Breast epithelium (tissue), 4 donors: ENCODE results near the gene SLC35F3. TPM values are rescaled to one million over a fixed set of nuclear protein-coding genes. Genes with fewer than 3 reads are reported as not detected.

Experiments
- DNase-seq, 2 donors: peaks; one replicate each; pipeline ENCODE4 v3.0.0-alpha.2; 2019; ENCODE audit warnings: low spot score in 2 of 2
- H3K27ac ChIP-seq, 2 donors: fragments of 200-600 bp; sonication (generic) in 1 of 2; one replicate each; pipeline ENCODE4 v1.5.1; 2016 to 2019; ENCODE audit warnings: mild to moderate bottlenecking in 1 of 2
- H3K27me3 ChIP-seq, 2 donors: fragments of 200-600 bp; sonication (generic) in 1 of 2; one replicate each; pipeline versions ENCODE4 v1.5.1 to v1.6.0; 2017 to 2019; ENCODE audit warnings: control low read depth in 1 of 2, mild to moderate bottlenecking in 1 of 2
- H3K36me3 ChIP-seq: fragments of 200-600 bp; one replicate; pipeline ENCODE4 v1.5.1; 2019
- H3K4me1 ChIP-seq, 2 donors: fragments of 200-600 bp; sonication (generic); one replicate each; pipeline ENCODE4 v1.5.1; 2016 to 2019; ENCODE audit warnings: control low read depth in 1 of 2
- H3K4me3 ChIP-seq, 3 donors: fragments of 200-600 bp; sonication (generic); 1 replicate in 2 of 3; 2 replicates in 1 of 3; pipeline ENCODE4 v1.5.1; 2016 to 2019; ENCODE audit warnings: mild to moderate bottlenecking in 3 of 3, moderate library complexity in 2 of 3
- H3K9me3 ChIP-seq, 2 donors: fragments of 200-600 bp; sonication (generic) in 1 of 2; one replicate each; pipeline ENCODE4 v1.5.1; 2016 to 2019; ENCODE audit warnings: control low read depth in 1 of 2
- POLR2A ChIP-seq: fragments of 450-650 bp; IDR thresholded peaks from one replicate; pipeline ENCODE4 v1.6.1; 2016; ENCODE audit warnings: antibody characterized with exemption, mild to moderate bottlenecking, moderate library complexity
- POLR2AphosphoS5 ChIP-seq, 3 donors: sonication (generic); formaldehyde crosslinking; IDR thresholded peaks; one replicate each; pipeline ENCODE4 v1.6.1; 2017; ENCODE audit warnings: antibody characterized with exemption in 3 of 3
- intact Hi-C: fragments of 100-400 bp; cut with DNase I; formaldehyde crosslinking; loops from one replicate; pipeline ENCODE4 v1.15.1; 2023; ENCODE audit warnings: low total_unique reads
- total RNA-seq, 3 donors: library from RNA; depleted of rRNA; stranded (reverse); fragments of >200 nt; gene quantifications; one replicate each; pipeline ENCODE4 v1.1.0, GENCODE V29; 2016
- TF ChIP-seq, protein P1 (sequence below), 3 donors: fragments of 450-650 bp; IDR thresholded peaks; one replicate each; pipeline ENCODE4 v1.5.1; 2016 to 2017; ENCODE audit warnings: antibody characterized with exemption in 3 of 3, mild to moderate bottlenecking in 3 of 3, moderate library complexity in 3 of 3

SLC35F3 gene
- total RNA-seq, 3 donors from 2014 or later = 8.8 to 13.0 TPM; not detected in 1

DNA sequence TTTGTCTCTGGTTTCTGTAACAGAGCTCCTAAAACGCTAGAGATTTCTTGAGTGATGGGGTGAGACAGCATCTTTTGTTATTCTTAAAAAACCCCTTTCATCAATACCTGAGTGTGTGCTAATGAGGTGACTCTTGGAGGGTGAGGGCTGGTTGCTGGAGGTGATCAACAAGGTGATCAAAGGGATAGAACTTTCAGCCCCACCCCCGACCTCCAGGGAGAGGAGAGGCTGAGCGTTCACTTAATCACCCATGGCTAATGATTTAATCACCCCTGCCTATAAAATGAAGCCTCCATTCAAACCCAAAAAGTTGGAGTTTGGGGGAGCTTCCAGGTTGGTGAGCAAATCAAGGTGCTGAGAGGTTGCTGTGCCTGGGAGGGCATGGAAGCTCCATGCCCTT is 175.4 kb downstream of the SLC35F3 start:
- intact Hi-C loops = no loop called here
- Histone ChIP-seq H3K4me3 (no peak overlapping the region), H3K27me3 (no peaks in the 10 kb centered on the region), H3K4me1 (no peaks in the 10 kb centered on the region), H3K9me3 (no peaks in the 10 kb centered on the region), H3K36me3 (no peaks in the 10 kb centered on the region), H3K27ac (no peak overlapping the region)
- no peak for DNase-seq
- TF ChIP-seq POLR2A (no peak), POLR2AphosphoS5 (IDR thresholded peaks at IDR 0.05) (no peak)
- TF ChIP-seq, protein P1, sequence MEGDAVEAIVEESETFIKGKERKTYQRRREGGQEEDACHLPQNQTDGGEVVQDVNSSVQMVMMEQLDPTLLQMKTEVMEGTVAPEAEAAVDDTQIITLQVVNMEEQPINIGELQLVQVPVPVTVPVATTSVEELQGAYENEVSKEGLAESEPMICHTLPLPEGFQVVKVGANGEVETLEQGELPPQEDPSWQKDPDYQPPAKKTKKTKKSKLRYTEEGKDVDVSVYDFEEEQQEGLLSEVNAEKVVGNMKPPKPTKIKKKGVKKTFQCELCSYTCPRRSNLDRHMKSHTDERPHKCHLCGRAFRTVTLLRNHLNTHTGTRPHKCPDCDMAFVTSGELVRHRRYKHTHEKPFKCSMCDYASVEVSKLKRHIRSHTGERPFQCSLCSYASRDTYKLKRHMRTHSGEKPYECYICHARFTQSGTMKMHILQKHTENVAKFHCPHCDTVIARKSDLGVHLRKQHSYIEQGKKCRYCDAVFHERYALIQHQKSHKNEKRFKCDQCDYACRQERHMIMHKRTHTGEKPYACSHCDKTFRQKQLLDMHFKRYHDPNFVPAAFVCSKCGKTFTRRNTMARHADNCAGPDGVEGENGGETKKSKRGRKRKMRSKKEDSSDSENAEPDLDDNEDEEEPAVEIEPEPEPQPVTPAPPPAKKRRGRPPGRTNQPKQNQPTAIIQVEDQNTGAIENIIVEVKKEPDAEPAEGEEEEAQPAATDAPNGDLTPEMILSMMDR (IDR thresholded peaks at IDR 0.05) = no peak

DNA sequence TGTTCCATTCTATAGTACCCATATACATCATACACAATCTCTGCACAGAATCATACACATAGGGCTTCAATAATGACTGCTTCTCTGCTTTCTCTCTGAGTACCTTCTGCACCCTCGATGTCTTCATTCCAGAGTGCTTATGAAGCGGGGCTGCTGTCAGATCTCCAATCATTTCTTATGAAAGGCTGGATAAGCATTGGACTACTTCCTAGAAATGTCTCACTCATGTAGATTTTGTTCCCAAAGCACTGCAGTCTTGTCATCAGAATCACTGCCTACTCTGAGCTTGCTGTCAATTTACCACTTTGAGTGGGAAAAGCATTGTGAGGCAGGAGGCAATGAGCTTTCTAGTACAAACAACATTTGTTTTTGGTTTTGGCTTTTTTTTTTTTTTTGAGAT is 179.0 kb downstream of the SLC35F3 start:
- H3K4me1 ChIP-seq = no peaks in the 10 kb centered on the region
- no peaks in the 10 kb centered on the region for H3K36me3 ChIP-seq
- no peaks in the 10 kb centered on the region for H3K27me3 ChIP-seq
- H3K9me3 ChIP-seq = no peaks in the 10 kb centered on the region
- intact Hi-C loops = no loop called here
- no peak overlapping the region for H3K27ac ChIP-seq
- no peak overlapping the region for H3K4me3 ChIP-seq
- no peak for DNase-seq
- TF ChIP-seq POLR2AphosphoS5 (IDR thresholded peaks at IDR 0.05) (no peak), POLR2A (no peak)
- TF ChIP-seq, protein P1 (IDR thresholded peaks at IDR 0.05) = no peak

DNA sequence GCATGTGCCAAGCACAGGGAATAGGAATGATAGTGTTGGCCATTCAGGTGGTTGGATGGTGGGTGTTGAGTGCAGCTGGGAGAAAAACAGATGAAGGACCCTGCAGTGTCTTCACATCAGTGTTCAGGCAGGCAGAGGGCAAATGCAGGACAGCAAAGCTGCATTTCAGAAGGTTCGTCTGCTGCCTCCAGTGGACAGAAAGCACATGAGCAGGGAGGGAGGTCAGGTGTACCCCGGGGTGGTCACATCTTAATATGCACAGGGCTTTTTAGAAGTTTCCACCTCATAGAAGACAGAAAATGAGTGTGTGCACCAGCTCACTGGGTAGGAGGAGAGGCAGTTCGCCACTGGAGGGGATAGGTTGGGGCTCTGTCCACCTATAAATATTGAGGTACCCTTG is 184.9 kb downstream of the SLC35F3 start:
- TF ChIP-seq POLR2A = no peak
- Histone ChIP-seq H3K36me3 (no peaks in the 10 kb centered on the region), H3K27ac (no peak overlapping the region), H3K27me3 (no peaks in the 10 kb centered on the region), H3K4me3 (no peak overlapping the region), H3K4me1 (peaks cover 0 to 2% of the 10 kb centered on the region in 2 donors), H3K9me3 (peaks cover 0 to 6% of the 10 kb centered on the region in 2 donors)
- DNase-seq = no peak
- intact Hi-C loops = no loop called here

DNA sequence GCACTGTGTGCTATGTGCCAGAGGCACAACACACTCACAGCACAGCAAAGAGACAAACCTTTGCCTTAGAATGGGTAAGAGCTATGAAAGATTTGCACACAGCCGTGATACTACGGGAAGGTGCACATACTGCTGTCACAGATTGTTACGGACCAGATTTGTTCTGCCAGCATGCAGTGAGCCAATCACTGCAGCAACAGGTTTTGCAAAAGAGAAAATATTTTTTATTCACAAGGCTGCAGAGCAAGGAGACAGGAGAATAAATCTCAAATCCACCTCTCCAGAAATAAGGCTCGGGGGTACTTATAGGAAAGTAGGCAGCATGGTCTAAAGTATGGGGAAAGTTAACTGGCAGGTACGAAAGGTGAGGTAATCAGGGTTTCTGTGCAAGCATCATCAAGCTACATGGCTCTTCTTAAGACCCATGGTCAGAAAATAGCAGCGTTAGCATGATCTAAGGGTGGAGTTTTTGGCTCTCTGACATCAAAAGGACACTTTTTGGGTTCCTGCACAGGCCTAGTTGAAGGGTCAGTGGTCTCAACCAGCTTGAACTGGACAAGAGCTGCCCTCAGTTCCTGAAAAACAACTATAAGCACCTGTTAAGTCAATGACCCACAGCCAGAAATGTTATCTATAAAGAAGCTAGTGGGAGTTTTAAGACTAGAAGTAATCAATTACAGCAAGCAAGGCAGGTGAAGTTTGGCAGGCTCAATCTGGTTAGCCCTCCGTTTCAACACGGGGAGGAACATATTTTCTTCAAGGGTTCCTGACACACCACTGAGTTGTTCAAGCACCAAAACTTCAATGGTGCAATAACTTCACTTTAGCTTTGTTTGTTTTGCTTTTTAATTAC is 186.0 kb downstream of the SLC35F3 start:
- no peaks in the 10 kb centered on the region for H3K27me3 ChIP-seq
- peaks cover 0 to 6% of the 10 kb centered on the region in 2 donors for H3K9me3 ChIP-seq
- H3K4me1 ChIP-seq = peaks cover 0 to 2% of the 10 kb centered on the region in 2 donors
- H3K36me3 ChIP-seq = no peaks in the 10 kb centered on the region
- H3K27ac ChIP-seq = no peak overlapping the region
- intact Hi-C loops = no loop called here
- H3K4me3 ChIP-seq = no peak overlapping the region
- TF ChIP-seq, protein P1 (IDR thresholded peaks at IDR 0.05) = no peak
- no peak for TF ChIP-seq POLR2AphosphoS5 (IDR thresholded peaks at IDR 0.05)
- TF ChIP-seq POLR2A = no peak
- DNase-seq = no peak

DNA sequence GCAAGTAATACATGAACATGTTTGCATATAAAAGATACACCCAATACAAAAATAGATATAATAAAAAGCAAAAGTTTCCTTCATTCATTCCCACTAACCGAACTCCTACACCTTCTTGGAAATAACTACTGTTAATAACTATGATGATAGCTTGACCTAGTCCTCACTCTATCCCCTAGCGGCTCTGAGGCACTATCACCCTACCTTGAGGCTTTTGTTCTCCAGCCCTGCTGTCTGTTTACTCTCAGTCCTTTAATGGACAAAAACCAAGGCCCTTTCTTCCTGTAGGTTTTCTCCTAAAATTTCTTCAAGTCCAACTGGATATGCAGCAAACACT is 186.6 kb downstream of the SLC35F3 start:
- H3K4me1 ChIP-seq = peaks cover 0 to 2% of the 10 kb centered on the region in 2 donors
- H3K27me3 ChIP-seq = no peaks in the 10 kb centered on the region
- intact Hi-C loops = no loop called here
- peaks cover 0 to 6% of the 10 kb centered on the region in 2 donors for H3K9me3 ChIP-seq
- no peak overlapping the region for H3K4me3 ChIP-seq
- H3K36me3 ChIP-seq = no peaks in the 10 kb centered on the region
- no peak overlapping the region for H3K27ac ChIP-seq
- TF ChIP-seq, protein P1 (IDR thresholded peaks at IDR 0.05) = no peak
- TF ChIP-seq POLR2AphosphoS5 (IDR thresholded peaks at IDR 0.05) (no peak), POLR2A (no peak)
- no peak for DNase-seq
